ENCODE results near the gene BAG3. TPM values are rescaled to one million over a fixed set of nuclear protein-coding genes. Genes with fewer than 3 reads are reported as not detected.
"Not testable (repeated sequence)": the region's sequence is repeated elsewhere in the genome, so short reads cannot be mapped to it uniquely, and the experiment has no call there.

The BAG3 gene
- total RNA-seq, 1 donor from 2014 or later, result 24.6 TPM

- intact Hi-C loops (cut with micrococcal nuclease), result no loop called here
These were observed 37.9 kb downstream of the BAG3 start for GRCh38 chr10:119689016-119689580.

DNA sequence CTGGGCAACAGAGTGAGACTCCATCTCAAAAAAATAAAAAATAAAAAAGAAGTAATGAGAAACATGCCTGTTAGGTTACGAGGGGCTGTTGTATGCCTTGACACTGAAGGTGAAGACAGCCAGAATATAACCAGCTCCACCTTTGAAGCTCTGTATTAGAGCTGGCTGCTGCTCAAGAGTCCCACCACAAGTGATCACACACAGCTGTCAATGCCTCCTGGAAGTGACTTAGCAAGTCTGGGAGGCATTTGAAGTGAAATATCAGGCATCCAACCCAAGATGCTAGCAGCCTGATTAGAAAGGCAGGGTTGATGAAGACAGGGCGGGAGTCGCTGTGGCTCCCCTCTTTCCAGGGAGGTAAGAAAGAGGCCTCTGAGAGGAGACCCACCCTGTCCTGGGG is 40.5 kb downstream of the BAG3 start:
- intact Hi-C loops (cut with micrococcal nuclease), result no loop called here

DNA sequence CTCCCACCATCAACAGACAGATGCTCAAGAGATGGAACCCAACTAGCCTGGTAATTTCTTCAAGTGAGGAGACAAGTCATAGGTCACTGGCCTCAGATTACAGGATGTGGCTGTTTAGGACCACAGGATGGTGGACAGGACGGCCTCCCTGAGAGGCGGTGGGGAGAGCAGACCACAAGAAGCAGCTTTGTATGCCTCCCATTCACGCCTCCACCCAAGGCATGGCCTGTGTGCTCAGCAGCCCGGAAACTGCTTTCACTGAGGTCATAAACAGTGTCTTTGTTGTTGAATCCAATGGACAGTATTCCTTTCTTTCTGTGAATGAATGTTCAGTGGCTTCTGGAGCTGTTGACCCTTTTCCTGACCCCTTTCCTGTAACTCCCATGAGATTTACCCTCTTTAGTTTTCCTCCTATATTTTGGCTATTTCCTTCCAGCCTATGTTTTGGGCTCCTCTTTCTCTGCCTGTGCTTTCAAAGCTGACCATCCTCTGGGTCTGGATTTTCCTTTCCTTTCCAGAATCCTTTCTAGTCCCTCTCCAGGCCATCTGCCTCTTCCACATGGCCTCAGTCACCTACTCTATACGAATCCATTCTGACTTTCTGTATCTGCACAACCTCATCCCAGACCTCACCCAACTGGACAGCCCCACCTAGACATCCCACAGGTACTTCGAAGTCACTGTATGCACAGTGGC is 42.2 kb downstream of the BAG3 start:
- intact Hi-C loops (cut with micrococcal nuclease), result no loop called here

- intact Hi-C loops (cut with micrococcal nuclease), result no loop called here
These were observed 43.4 kb downstream of the BAG3 start for GRCh38 chr10:119694608-119695007.

DNA sequence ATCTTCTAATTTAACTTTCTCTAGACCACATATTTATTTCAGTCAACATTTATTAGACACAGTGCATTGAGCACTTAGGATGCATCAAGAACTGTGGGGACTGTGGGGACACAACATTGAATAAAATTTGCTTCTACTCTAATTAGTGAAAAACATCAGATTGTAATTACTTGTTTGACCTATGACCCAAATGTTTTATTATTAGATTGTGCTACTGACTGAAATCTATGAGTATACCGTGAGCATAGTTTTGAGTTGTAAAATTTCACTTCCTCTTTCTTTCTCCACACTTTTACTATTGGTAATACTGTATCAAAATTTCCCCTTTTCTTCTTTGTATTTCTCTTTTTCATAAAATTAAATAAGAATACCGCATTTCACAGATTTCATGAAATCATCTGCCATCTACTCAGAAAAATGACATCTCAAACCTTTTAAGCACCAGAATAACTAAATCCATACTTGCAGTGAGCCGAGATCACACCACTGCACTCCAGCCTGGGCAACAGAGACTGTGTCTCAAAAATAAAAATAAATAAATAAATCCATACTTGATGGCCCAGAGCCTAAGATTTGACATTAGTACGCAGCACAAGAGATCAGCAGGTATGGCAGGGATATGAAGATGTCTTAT is 49.3 kb downstream of the BAG3 start:
- intact Hi-C loops (cut with micrococcal nuclease), result no loop called here

DNA sequence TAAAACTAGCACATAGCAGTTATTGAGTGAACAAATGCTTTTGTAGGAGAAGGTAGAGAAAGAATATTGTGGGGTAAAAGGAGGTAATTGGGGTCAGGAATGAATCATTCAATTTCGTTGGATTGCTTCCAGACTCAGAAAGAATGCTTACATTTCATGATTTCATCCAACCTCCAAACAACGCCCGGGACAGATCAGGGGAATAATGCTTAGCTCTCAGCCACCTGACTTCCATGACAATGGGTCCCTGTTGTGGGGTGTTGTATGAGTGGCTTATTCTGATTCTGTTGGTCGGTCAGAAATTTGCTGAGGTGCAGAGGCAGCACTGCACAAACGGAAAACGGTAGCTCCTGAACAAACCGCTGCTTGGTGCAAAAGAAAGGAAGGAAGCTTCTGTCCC is 50.7 kb downstream of the BAG3 start:
- intact Hi-C loops (cut with micrococcal nuclease), result no loop called here

- intact Hi-C loops (cut with micrococcal nuclease), result no loop called here
These were observed 51.4 kb downstream of the BAG3 start for GRCh38 chr10:119702583-119702982.

DNA sequence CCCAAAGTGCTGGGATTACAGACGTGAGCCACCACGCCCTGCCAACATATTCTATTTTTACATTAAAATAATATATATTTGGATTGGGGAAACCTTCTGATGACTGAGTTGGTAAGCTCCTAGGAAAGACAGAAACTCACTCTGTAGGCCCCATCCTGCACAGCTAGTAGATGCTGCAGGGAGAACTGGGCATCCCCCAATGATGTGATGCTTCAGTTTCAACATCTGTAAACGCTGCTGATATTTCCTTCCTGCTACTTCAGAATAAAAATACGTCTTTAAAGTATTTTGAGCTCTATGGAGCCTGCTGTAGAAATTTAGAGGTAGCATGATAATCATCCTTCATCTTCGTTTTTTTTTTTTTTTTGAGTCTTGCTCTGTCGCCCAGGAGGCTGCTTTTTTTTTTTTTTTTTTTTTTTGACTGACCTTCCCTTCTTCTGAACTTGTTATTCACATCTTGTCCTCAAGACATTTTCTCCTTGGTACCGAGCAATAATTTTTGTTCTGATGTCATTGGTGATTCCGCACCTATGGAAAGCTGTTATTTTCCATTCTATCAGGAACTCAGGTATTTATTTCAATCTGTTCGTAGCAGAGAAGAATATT is 52.8 kb downstream of the BAG3 start:
- intact Hi-C loops (cut with micrococcal nuclease), result loop anchor here (1.0 kb wide), 1 partner anchor 18 kb away; no protein-coding TSS in a partner anchor

DNA sequence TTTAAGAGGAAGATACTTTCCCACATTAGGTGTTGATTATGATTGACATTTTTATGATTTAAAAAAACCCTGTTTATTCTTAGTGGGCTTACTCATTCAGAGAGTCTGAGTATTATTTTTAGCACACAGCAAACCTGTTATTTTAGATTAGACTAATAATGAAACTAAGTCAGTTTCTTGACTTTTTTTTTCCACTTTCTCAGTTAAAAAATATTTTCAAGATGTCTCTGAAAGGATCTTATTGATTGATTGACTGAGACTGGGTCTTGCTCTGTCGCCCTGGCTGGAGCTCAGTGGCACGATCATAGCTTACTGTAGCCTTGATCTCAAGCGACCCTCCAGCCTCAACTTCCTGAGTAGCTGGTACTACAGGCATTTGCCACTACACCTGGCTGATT is 54.3 kb downstream of the BAG3 start:
- intact Hi-C loops (cut with micrococcal nuclease), result loop anchor here (1.0 kb wide), 2 partner anchors 20 to 53 kb away; no protein-coding TSS in a partner anchor

GRCh38 chr10:119706521-119707278 is 55.5 kb downstream of the BAG3 start:
- intact Hi-C loops (cut with micrococcal nuclease), result no loop called here

DNA sequence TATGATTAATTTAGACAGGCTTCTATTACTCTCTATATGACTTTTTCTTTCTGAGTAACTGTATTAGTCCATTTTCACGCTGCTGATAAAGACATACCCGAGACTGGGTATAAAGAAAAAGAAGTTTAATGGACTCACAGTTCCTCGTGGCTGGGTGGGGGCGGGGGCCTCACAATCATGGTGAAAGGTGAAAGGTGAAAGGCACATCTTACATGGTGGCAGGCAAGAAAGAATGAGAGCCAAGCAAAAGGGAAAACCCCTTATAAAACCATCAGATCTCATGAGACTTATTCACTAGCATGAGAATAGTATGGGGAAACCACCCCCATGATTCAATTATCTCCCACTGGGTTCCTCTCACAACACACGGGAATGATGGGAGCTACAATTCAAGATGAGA is 56.2 kb downstream of the BAG3 start:
- intact Hi-C loops (cut with micrococcal nuclease), result not testable (repeated sequence)

GRCh38 chr10:119710935-119711334 is 59.8 kb downstream of the BAG3 start:
- intact Hi-C loops (cut with micrococcal nuclease), result not testable (repeated sequence)

DNA sequence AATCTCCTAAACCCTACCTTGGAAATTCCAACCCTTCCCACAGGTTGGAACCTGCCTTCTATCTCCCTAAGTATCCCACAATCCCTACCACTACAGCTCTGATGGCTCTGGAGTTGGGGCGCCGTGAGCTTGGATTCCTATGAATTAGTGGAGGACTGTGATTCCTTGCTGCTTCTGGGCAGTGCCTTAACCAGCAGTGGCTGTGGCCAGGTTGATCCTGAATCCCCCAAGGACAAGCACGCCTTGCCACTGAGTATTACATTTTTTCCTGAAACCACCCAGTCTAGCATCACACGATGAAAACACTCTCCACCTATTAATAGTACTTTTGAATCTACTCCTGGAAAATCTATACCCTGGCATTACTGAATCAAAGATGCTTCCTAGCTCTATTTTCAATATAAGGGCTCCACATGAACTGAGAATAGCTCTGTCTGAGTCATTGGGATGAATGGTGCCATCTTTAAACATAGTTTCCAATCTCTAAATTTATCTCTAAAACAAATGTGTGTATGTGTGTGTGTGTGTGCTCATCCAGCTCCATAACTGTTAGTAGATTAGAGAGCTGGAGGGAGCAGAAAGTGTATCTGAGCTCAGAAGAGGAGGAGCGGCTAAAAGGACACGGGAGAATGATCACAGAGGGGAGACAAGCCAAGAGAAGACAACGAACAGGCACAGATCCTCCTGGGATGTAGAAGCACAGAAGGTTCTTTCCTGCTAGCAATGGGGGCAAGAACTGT is 62.7 kb downstream of the BAG3 start:
- intact Hi-C loops (cut with micrococcal nuclease), result no loop called here

- intact Hi-C loops (cut with micrococcal nuclease), result no loop called here
These were observed 63.3 kb downstream of the BAG3 start for GRCh38 chr10:119714484-119714816.

DNA sequence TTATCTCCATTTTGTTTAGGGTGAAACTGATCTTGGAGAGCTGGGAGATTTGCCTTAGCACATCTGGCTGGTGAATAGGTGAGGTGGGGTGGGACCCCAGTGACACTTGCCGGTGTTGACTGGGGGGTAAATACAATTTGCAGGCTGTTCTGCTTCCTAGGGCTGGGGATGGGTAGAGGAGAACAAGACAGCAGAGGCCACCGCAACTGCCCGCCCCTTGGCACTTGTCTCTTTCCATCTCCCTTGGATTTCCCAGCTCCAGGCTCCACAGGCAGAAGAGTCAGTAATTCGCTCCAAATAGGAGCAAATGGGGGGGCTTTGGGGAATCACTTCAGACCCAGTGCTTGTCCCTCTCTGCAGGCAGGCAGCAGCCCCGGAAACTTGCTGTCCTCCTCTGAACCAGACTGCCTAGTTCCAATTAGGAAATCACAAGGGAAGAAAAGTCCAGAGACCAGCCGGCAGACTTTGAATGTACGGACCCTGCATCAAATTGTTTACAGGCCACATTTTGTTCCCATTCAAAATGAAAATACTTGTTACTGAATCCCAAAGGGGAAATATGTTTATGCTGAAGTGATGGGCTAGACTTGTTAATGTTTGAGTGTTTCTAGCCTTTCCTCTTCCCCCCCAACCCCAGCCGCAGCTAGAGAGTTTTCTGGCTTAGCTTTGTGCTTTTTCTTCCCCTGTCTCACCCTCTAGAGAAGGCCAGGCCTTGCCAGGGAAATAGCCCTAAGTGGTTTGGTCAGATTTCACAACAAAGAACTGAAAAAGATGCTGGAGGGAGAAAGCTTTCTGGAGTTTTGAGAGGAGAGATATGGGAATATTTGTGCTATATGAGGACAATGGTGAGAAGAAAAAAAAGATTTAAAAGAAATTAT is 64.7 kb downstream of the BAG3 start:
- intact Hi-C loops (cut with micrococcal nuclease), result no loop called here

GRCh38 chr10:119723161-119723560 is 72.0 kb downstream of the BAG3 start:
- intact Hi-C loops (cut with micrococcal nuclease), result loop anchor here (10.0 kb wide), 1 partner anchor 1678 kb away; the partner anchor contains the start of gene RAB11FIP2

DNA sequence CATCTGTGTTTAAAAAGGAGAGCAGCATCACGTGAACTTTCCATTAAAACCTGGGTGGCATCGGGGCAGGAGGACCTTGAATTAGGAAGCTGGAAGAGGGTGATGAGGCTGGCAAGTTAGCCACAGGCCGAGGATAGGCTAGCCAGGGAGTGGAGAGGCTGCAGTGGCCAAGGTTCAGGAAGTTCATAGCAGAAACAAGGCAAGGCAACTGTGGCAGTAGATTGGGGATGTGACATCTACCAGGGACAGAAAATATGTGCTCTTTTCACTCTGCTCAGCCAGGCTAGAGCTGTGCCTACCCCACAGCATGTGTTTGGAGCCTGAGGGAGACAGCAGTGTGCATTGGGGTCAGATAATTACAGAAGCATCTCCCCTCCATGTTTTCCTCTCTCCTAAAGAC is 72.4 kb downstream of the BAG3 start:
- intact Hi-C loops (cut with micrococcal nuclease), result loop anchor here (2.0 to 10.0 kb wide), 3 partner anchors 643 to 1679 kb away; partner anchors contain the start of genes CACUL1, EIF3A and RAB11FIP2

- intact Hi-C loops (cut with micrococcal nuclease), result loop anchor here (1.0 to 10.0 kb wide), 13 partner anchors 16 to 1680 kb away; partner anchors contain the start of genes CACUL1, EIF3A, PRDX3 and RAB11FIP2
These were observed 73.7 kb downstream of the BAG3 start for GRCh38 chr10:119724593-119725516.

DNA sequence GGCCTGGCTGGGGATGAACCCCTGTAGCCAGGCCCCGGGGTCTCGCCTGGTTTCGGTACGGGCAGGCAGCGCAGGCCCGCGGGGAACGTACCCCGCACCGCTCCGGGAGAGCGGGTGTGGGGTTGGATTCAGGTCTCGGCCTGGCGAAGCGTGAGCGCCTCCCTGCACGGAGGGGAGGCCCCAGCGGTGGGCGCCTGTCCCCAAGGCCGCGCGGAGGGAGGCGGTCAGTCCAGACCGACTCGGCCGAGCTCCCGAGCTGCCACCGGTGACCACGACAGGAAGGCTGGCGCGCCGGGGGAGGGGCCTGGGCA is 74.3 kb downstream of the BAG3 start:
- intact Hi-C loops (cut with micrococcal nuclease), result loop anchor here (1.0 to 10.0 kb wide), 13 partner anchors 16 to 1681 kb away; partner anchors contain the start of genes CACUL1, EIF3A, PRDX3 and RAB11FIP2
